Lower leg skin (tissue), 3 donors: ENCODE results near the gene RAD9B.

Experiments used
- CTCF ChIP-seq, 3 donors: fragments of 450-650 bp; IDR thresholded peaks; one replicate each; pipeline ENCODE4 v1.5.1; 2016; ENCODE audit warnings: antibody characterized with exemption in 3 of 3, mild to moderate bottlenecking in 3 of 3, moderate library complexity in 2 of 3
- POLR2A ChIP-seq, 2 donors: fragments of 450-650 bp; IDR thresholded peaks; one replicate each; pipeline ENCODE4 v1.6.1; 2016 to 2017; ENCODE audit warnings: antibody characterized with exemption in 2 of 2, mild to moderate bottlenecking in 1 of 2, moderate library complexity in 1 of 2

GRCh38 chr12:110501399-110501751 is 756 bp upstream of the RAD9B start:
- TF ChIP-seq POLR2A (IDR thresholded peaks at IDR 0.05) (no peak), CTCF (IDR thresholded peaks at IDR 0.05) (no peak)
